HepG2 (cell line): Measurements from ENCODE around the gene ADPRM. TPM values are rescaled to one million over a fixed set of nuclear protein-coding genes. Genes with fewer than 3 reads are reported as not detected.
A peak's percentile ranks its signal among the peaks of the same experiment; 100 is the strongest.

Experiments used
- ETV5 ChIP-seq: IDR thresholded peaks from 2 replicates; pipeline ENCODE4 v1.6.1; 2018; ENCODE audit warnings: missing biosample characterization, missing genetic modification reagents, inconsistent platforms, borderline replicate concordance
- IKZF4 ChIP-seq: sonication (generic); formaldehyde crosslinking; IDR thresholded peaks from 2 replicates; pipeline ENCODE4 v1.5.1; 2020; ENCODE audit warnings: borderline replicate concordance, mild to moderate bottlenecking, low read depth, missing genetic modification reagents; ENCODE audit errors: not compliant biosample characterization
- KDM5A ChIP-seq: fragments of 200-600 bp; sonication (generic); IDR thresholded peaks from 2 replicates; pipeline ENCODE4 v1.7.0; 2018; ENCODE audit warnings: antibody characterized with exemption, mild to moderate bottlenecking, low read length, borderline replicate concordance
- PAX8 ChIP-seq: sonication (generic); formaldehyde crosslinking; IDR thresholded peaks from 2 replicates; pipeline ENCODE4 v1.8.0; 2022; ENCODE audit warnings: mild to moderate bottlenecking, missing genetic modification reagents, borderline replicate concordance
- PCBP1 ChIP-seq: fragments of 200-400 bp; formaldehyde crosslinking; IDR thresholded peaks from 2 replicates; pipeline ENCODE4 v1.6.1; 2017; ENCODE audit warnings: mild to moderate bottlenecking, low read depth, low read length, borderline replicate concordance
- RERE ChIP-seq: IDR thresholded peaks from 2 replicates; pipeline ENCODE4 v1.6.1; 2016; ENCODE audit warnings: low read depth, missing genetic modification reagents, missing compliant biosample characterization
- SOX13 ChIP-seq, 3 experiments: fragments of 450-650 bp in 1 of 3; sonication (generic) in 1 of 3; formaldehyde crosslinking in 1 of 3; IDR thresholded peaks in 2 of 3; conservative IDR thresholded peaks in 1 of 3; 2 replicates each; pipeline versions ENCODE4 v1.5.0 to v1.6.1; 2016 to 2020; ENCODE audit warnings: antibody characterized with exemption in 1 of 3, mild to moderate bottlenecking in 1 of 3, missing compliant biosample characterization in 1 of 3, missing genetic modification reagents in 1 of 3, moderate library complexity in 1 of 3
- STAT5B ChIP-seq: sonication (generic); formaldehyde crosslinking; IDR thresholded peaks from 2 replicates; pipeline ENCODE4 v1.4.0; 2020; ENCODE audit warnings: missing genetic modification reagents
- TFAP4 ChIP-seq: sonication (generic); IDR thresholded peaks from 2 replicates; pipeline ENCODE4 v1.6.1; 2016; ENCODE audit warnings: low read depth, borderline replicate concordance
- THYN1 ChIP-seq: sonication (generic); formaldehyde crosslinking; IDR thresholded peaks from 2 replicates; pipeline ENCODE4 v1.8.1; 2023; ENCODE audit warnings: low read depth, mild to moderate bottlenecking, moderate library complexity, missing genetic modification reagents, borderline replicate concordance
- WIZ ChIP-seq: sonication (generic); formaldehyde crosslinking; IDR thresholded peaks from 2 replicates; pipeline ENCODE4 v1.5.1; 2020; ENCODE audit warnings: mild to moderate bottlenecking, missing genetic modification reagents
- ZNF180 ChIP-seq: sonication (generic); formaldehyde crosslinking; IDR thresholded peaks from 2 replicates; pipeline ENCODE4 v1.4.0; 2020; ENCODE audit warnings: low read depth, missing genetic modification reagents, borderline replicate concordance
- ZNF430 ChIP-seq: sonication (generic); formaldehyde crosslinking; IDR thresholded peaks from 2 replicates; pipeline ENCODE4 v1.9.0; 2021; ENCODE audit warnings: mild to moderate bottlenecking, missing genetic modification reagents
- ZNF713 ChIP-seq: sonication (generic); formaldehyde crosslinking; IDR thresholded peaks from 2 replicates; pipeline ENCODE4 v1.4.0; 2020; ENCODE audit warnings: mild to moderate bottlenecking, missing genetic modification reagents
- ZNF772 ChIP-seq: sonication (generic); formaldehyde crosslinking; IDR thresholded peaks from 2 replicates; pipeline ENCODE4 v1.5.0; 2020; ENCODE audit warnings: mild to moderate bottlenecking, missing genetic modification reagents
- polyA plus RNA-seq, 8 experiments: library from polyadenylated mRNA; depleted of rRNA in 3 of 8; stranded (reverse) in 7 of 8; unstranded in 1 of 8; fragments of >200 nt; fragmentation: Illumina TruSeq in 4 of 8; extraction: Trizol in 4 of 8; gene quantifications; 2 replicates each; pipeline versions ENCODE4 v1.2.1 to v1.2.3, GENCODE V29; 2011 to 2016; ENCODE audit warnings: low read depth in 4 of 8, missing spikeins in 1 of 8, mixed read lengths in 1 of 8; ENCODE audit not compliant: insufficient read depth in 1 of 8
- total RNA-seq, 5 experiments: library from RNA; depleted of rRNA; stranded (reverse); fragments of >200 nt; fragmentation: Illumina TruSeq; extraction: Trizol; gene quantifications; 2 replicates each; pipeline ENCODE4 v1.2.3, GENCODE V29; 2016; ENCODE audit warnings: low read depth in 1 of 5
- TF ChIP-seq, protein P1 (sequence below): sonication (generic); formaldehyde crosslinking; IDR thresholded peaks from 2 replicates; pipeline ENCODE4 v1.4.0; 2020; ENCODE audit warnings: missing genetic modification reagents
- TF ChIP-seq, protein P2 (sequence below): sonication (generic); formaldehyde crosslinking; IDR thresholded peaks from 2 replicates; pipeline ENCODE4 v1.8.1; 2023; ENCODE audit warnings: mild to moderate bottlenecking, missing genetic modification reagents

The ADPRM gene
- total and polyA plus RNA-seq, 2 of the 13 experiments (the other 11 are each of a cell fraction or from before 2014, with no cell fraction given), result 5.6 to 10.8 TPM

DNA sequence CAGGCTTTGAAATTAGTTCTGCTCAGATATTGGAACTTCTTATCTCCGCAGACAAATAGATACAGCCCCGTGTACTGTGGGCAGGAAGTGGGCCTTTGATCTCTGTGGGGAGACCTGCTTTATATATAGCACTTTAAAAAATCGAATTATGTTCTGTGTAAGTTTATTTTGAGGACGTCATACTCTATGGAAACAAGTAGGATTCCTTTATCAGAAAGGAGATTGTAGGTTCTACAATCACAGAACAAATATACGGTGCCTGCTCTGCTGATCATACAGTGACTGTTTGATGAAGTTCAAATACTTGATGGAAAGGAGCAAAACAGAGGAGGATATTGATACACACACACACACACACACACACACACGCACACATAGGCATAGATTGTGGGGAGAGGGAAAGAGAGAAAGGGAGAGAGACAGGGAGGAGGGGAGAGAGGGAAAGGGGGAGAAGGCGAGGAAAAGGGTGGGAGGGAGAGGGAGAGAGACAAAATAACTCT, 47.2 kb downstream of the ADPRM start (continued):
- TF ChIP-seq RERE (CRISPR knock-in tag) (peak; percentile 24; the same call in 1 of the 2 replicates), KDM5A (no peak), ETV5 (CRISPR knock-in tag) (peak; percentile 52; the same call in 1 of the 2 replicates), ZNF430 (CRISPR knock-in tag) (no peak), SOX13 (IDR thresholded peaks at IDR 0.05) (no peak), SOX13 (CRISPR knock-in tag; conservative IDR thresholded peaks at IDR 0.05 in 1 of 2, IDR thresholded peaks at IDR 0.05 in 1 of 2) (peak in 1 of 2 experiments; percentile 33; a peak in 1 of 4 replicates), PAX8 (CRISPR knock-in tag) (no peak), STAT5B (CRISPR knock-in tag) (no peak), ZNF180 (CRISPR knock-in tag) (no peak), PCBP1 (no peak), TFAP4 (no peak), IKZF4 (no peak), ZNF713 (CRISPR knock-in tag) (no peak), ZNF772 (CRISPR knock-in tag) (no peak), THYN1 (CRISPR knock-in tag) (no peak), WIZ (CRISPR knock-in tag) (no peak)
- TF ChIP-seq, protein P1, sequence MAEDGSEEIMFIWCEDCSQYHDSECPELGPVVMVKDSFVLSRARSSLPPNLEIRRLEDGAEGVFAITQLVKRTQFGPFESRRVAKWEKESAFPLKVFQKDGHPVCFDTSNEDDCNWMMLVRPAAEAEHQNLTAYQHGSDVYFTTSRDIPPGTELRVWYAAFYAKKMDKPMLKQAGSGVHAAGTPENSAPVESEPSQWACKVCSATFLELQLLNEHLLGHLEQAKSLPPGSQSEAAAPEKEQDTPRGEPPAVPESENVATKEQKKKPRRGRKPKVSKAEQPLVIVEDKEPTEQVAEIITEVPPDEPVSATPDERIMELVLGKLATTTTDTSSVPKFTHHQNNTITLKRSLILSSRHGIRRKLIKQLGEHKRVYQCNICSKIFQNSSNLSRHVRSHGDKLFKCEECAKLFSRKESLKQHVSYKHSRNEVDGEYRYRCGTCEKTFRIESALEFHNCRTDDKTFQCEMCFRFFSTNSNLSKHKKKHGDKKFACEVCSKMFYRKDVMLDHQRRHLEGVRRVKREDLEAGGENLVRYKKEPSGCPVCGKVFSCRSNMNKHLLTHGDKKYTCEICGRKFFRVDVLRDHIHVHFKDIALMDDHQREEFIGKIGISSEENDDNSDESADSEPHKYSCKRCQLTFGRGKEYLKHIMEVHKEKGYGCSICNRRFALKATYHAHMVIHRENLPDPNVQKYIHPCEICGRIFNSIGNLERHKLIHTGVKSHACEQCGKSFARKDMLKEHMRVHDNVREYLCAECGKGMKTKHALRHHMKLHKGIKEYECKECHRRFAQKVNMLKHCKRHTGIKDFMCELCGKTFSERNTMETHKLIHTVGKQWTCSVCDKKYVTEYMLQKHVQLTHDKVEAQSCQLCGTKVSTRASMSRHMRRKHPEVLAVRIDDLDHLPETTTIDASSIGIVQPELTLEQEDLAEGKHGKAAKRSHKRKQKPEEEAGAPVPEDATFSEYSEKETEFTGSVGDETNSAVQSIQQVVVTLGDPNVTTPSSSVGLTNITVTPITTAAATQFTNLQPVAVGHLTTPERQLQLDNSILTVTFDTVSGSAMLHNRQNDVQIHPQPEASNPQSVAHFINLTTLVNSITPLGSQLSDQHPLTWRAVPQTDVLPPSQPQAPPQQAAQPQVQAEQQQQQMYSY, result no peak
- TF ChIP-seq, protein P2, sequence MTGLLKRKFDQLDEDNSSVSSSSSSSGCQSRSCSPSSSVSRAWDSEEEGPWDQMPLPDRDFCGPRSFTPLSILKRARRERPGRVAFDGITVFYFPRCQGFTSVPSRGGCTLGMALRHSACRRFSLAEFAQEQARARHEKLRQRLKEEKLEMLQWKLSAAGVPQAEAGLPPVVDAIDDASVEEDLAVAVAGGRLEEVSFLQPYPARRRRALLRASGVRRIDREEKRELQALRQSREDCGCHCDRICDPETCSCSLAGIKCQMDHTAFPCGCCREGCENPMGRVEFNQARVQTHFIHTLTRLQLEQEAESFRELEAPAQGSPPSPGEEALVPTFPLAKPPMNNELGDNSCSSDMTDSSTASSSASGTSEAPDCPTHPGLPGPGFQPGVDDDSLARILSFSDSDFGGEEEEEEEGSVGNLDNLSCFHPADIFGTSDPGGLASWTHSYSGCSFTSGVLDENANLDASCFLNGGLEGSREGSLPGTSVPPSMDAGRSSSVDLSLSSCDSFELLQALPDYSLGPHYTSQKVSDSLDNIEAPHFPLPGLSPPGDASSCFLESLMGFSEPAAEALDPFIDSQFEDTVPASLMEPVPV, result no peak
